ENCODE results near the gene MIS18A.
"Not testable (repeated sequence)": the region's sequence is repeated elsewhere in the genome, so short reads cannot be mapped to it uniquely, and the experiment has no call there.

MIS18A gene, protein sequence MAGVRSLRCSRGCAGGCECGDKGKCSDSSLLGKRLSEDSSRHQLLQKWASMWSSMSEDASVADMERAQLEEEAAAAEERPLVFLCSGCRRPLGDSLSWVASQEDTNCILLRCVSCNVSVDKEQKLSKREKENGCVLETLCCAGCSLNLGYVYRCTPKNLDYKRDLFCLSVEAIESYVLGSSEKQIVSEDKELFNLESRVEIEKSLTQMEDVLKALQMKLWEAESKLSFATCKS

DNA sequence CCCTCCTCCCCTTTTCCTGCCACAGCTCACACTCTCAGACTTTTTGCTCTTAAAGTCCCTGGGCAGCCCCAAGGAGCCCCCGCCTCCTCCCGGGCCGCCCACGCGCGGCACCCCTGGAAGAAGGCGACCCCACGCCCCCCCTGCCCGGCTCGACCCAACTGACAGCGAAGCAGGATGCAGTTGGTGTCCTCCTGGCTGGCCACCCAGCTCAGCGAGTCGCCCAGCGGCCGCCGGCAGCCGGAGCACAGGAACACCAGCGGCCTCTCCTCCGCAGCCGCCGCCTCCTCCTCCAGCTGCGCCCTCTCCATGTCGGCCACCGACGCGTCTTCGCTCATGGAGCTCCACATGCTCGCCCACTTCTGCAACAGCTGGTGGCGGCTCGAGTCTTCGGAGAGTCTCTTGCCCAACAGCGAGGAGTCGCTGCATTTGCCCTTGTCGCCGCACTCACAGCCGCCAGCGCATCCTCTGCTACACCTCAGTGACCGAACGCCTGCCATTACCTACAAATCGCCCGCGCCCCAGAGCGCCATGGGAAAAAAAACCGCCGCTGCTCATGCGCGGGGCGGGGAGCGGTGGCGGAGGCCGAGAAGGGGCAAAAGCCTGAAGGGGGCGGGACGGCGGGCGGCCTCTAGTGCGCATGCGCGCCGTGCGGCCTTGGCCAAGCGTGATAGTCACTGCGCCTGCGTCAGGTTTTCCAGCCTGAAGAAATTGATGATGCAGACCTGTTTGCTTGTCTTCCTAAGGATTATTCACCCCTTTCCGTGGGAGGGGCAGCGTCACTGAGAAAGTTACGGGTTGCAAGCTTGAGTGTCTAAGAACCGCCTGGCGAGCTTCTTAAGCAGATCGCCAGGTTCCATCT lies at the start of gene MIS18A:
MIS18A (minus strand) TSS at position 532 of the 859 bp plus-strand sequence; CDS start at position 497, 35 bp downstream.
- peak; percentile 93 for DNase-seq

DNA sequence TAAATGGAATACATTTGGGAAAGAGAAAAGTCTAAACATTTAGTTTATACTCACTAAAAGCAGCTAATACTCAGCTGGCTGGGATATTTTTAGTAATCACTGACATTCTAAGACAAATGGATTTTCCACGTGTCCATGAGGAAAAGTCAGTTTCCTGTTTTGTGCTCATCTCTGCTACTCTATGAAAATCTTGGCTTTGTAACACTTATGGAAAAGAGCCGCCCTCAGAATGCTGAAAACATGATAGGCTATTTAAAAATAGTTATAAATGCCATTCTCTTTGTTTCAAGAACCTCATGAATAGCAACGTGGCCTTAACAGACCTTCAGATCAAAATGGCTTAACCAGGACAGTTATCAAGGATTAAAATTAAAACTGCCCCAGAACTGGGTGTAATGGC lies 49.7 kb upstream of the MIS18A start:
- no peak for DNase-seq

GRCh38 chr21:32325706-32326105 lies 46.9 kb upstream of the MIS18A start:
- no peak for DNase-seq

- DNase-seq: no peak
These were observed 43.8 kb upstream of the MIS18A start for GRCh38 chr21:32322676-32323075.

DNA sequence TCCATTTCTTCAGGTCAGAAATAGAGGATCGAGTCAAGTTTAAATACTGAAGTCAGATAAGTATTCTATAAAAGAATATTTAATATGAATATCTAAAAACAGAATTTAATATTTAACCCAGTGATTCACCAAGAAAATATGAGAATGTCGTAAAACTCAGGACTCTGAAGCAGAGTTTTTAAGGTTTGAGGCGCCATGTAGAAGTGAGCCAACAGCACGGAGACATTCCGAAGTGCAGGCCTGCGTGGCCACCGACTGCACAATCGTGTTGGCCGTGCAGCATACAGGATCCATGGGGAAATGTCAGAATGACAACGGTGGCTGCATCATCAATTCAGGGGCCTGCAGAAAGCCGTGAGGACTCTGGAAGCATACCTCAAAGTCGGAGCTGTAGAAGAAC lies 43.3 kb upstream of the MIS18A start:
- no peak for DNase-seq

DNA sequence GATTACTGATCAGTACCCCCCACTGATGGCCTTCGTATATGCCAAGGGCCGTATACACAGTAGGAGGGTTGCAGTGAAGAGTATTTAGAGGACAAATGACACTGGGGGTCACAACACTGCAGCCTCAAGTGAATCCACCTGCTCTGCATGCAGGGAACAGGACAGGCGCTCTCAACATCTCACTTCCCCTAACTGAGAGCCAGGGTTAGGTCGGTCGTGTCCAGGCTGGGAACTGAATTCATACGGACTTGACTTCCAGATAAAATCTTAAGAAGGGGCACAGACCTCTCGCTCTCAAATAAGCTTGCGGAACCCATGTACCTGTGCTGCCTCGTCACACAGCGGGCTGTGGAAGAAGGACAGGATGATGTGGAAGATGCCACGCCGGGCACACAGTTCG lies 42.6 kb upstream of the MIS18A start:
- DNase-seq: no peak

GRCh38 chr21:32320726-32321125 lies 41.9 kb upstream of the MIS18A start:
- DNase-seq: no peak

DNA sequence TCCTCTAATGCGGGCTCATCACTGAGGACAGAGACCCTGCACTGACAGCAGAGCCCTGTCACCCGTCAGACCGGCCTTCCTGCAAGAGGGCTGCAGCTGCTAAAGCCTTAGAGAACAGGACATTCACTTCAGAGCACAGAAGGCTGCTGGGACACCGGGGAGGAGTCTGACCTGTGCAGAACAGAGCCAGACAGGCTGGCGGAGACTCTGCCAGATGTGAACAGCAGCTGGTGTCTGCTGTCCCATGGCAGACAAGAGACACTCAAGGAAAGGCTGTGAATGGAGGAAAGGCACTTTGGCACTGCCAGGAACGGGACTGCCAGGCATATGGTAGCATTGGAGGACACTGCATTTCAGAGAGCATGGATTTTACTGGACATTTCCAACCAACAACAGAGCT lies 41.2 kb upstream of the MIS18A start:
- no peak for DNase-seq

DNA sequence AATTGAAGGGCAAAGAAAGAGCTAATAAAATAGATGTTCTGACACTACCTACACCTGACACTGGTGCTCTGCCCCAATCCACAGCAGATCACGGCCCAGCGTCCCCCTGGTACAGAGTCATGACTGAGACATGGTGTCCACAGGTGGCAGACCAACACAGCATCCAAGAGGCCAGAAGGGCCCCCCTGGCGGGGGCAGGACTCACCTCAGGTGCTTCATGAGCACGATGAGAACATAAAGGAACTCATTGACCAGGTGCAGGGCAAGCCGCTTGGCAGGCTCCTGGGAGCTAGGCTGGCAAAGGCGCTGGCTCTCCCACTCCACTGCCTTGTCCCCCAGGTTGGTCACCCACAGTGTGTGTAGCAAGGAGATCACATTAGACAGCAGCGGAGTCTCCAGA lies 40.2 kb upstream of the MIS18A start:
- DNase-seq: no peak

DNA sequence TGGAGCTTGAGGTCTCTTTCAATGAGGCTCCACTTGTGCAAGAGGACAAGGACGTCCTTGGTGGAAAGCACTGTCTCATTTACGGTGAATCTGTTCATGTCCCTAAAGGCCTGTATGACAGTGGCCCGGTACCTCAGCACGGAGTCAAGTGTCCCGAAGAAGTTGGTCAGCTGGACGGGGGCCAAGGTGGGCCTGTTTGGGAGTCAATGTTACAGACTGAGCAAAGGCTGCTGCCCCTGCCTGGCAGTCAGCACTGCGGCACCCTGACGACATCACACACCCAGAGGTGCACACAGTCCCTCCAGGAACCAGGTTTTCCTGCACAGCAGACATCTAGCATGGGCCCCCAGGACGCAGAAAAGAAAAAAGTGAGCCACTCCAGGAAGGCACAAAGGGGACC lies 38.9 kb upstream of the MIS18A start:
- DNase-seq: no peak

DNA sequence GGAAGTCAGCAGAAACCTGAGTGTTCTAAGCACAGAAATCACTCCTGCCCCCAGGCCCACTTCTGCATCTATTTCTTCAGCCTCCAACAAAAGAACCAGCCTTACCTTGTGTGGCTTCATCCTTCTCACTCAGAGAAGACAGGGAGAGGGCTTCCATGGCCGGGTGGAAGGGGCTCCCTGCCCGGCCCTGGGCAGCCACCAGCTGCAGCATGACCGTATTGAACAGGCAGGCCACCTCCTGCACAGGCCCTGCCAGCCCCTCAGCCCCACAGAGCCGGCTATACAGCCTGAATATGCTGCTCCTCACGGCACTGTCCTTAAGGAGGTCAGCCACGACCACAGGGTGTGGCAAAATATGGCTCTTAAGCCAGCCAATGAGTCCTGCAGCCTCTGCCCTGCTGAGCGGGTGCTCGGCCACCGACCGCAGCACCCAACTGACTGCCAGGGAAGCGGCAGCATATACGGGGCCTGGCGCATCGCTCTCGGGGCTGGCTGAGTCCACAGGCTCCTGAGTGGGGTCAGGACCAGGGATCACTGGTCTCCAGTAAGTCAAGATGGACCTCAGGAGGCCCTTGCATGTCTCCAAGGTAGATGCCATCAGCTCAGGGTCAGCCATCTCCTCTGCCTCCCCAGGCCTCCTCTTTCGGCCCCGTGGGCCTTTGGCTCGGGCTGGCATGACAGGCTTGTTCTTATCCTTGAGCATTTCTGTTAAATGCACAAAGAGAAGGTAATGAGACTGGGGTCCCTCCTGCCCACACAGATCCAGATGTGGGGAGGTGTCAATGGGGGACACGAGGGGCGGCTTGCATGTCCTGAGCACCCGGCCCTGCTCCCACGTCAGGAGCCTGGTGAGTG lies 37.7 kb upstream of the MIS18A start:
- DNase-seq: no peak

GRCh38 chr21:32315511-32316281 lies 36.8 kb upstream of the MIS18A start:
- DNase-seq: no peak

DNA sequence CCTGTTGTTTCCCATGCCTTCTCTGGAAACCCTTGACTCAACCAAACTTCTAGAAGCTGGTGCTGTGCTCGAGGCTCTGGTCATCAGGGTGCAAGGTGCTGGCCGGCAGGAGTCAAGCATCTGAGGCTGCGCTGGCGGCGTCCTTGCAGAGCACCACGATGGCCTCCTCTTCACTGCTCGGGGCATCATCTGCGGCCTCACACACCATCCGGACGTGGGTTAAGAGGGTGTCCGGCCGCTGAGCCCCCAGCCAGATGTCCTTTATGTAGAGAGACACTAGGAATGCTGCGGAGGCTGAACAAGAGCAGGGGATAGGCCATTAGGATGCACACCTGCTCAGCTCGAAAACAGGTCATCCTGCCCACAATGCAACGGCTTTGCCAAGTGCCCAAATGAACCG lies 36.0 kb upstream of the MIS18A start:
- no peak for DNase-seq

GRCh38 chr21:32312976-32313375 lies 34.1 kb upstream of the MIS18A start:
- DNase-seq: no peak

GRCh38 chr21:32312326-32312725 lies 33.5 kb upstream of the MIS18A start:
- no peak for DNase-seq

DNA sequence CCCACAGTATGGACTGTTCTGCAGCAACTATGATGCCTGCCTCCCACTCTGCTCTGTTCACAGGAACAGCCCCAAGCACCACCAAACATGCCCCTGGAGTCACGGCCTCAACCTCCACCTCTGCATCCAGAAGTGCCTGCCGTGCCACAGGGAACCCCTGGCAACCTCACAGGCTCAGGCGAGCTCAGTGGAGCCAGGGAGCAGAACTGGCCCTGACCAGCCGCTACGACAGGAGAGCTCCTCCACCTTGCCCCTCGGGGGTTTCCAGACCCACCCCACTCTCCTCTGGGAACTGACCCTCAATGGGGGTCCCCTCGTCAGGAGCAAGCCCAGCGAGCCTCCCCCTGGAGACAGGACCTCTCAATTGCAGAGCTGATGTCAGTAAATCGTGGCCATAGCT lies 32.8 kb upstream of the MIS18A start:
- DNase-seq: no peak

- not testable (repeated sequence) for DNase-seq
These were observed 32.1 kb upstream of the MIS18A start for GRCh38 chr21:32310976-32311375.

DNA sequence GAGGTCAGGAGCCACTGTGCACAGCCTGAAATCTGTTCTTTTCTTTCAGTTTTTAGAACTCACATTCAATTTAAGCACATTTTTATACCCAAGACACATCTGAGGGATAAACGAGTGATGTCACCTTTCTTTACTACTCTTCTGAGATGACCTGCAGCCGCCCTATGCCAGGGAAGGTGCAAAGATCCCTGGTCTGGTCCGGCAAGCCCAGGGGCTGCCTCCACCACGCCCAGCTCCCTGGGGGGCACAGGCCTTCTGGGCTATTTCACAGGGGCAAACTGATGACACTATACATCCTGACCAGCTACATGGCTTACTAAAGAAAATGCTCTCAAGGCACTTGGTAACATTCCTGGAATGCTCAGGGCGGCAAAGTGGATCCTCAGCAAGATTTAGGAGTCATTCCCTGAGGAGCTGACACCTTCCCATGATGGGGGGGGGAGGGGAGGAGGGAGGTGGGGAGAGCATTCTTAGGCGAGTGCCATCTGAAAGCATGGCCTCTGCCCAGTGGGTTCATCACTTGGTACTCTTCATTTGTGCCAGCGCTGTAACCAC lies 31.1 kb upstream of the MIS18A start:
- DNase-seq: no peak

- no peak for DNase-seq
These were observed 29.8 kb upstream of the MIS18A start for GRCh38 chr21:32308696-32309095.

- no peak for DNase-seq
These were observed 28.9 kb upstream of the MIS18A start for GRCh38 chr21:32307706-32308105.

- no peak for DNase-seq
These were observed 27.4 kb upstream of the MIS18A start for GRCh38 chr21:32306021-32306780.

GRCh38 chr21:32304998-32305397 lies 26.1 kb upstream of the MIS18A start:
- no peak for DNase-seq
